K562 (cell line): ENCODE data around the gene IP6K1. TPM values are rescaled to one million over a fixed set of nuclear protein-coding genes. Genes with fewer than 3 reads are reported as not detected.

Experiments
- ATAC-seq: fragments of 200-7000 bp; cut with Tn5 transposase; 3 replicates; pipeline ENCODE4 v1.9.1; 2020; ENCODE audit warnings: moderate library complexity
- BruUV-seq: library from RNA; stranded (reverse); fragments of 400-500 nt; replicated peaks from 2 replicates; lab custom pipeline; 2021; lab: Mats Ljungman, UMichigan
- CTCF ChIA-PET: fragments of 300-600 bp; formaldehyde crosslinking; extraction: SDS; loops from one replicate; lab custom pipeline; 2021; ENCODE audit warnings: low intra/inter-chr PET ratio; lab: Yijun Ruan, JAX
- POLR2A ChIA-PET: fragments of 300-600, 350-650 bp; sonication (Branson Sonifier 250); formaldehyde crosslinking; extraction: SDS; loops from one replicate; lab custom pipeline; 2021; ENCODE audit warnings: antibody characterized with exemption, inconsistent platforms; lab: Yijun Ruan, JAX
- DNase-seq, 4 experiments: peaks; one replicate each; pipeline versions ENCODE4 v3.0.0 to v3.0.0-alpha.2; 2011 to 2018; ENCODE audit warnings: low spot score in 3 of 4, mixed read lengths in 3 of 4; ENCODE audit errors: extremely low read depth in 1 of 4
- FAIRE-seq: peaks from 2 replicates; lab custom pipeline; 2011; peaks lifted over from hg19 to GRCh38; lab: Jason Lieb, UNC
- H2AFZ ChIP-seq: 2 replicates; pipeline ENCODE4 v1.6.0; 2011; ENCODE audit warnings: low read depth, low read length, control low read depth, inconsistent platforms
- H3K27ac ChIP-seq: fragments of 200-600 bp; 3 replicates; pipeline ENCODE4 v1.8.0; 2011; ENCODE audit warnings: low read depth, mild to moderate bottlenecking, control low read depth, inconsistent platforms, low read length, moderate library complexity, mixed read lengths; ENCODE audit errors: extremely low read depth
- H3K27me3 ChIP-seq, 2 experiments: fragments of 300-600 bp in 1 of 2; 2 replicates in 1 of 2; 3 replicates in 1 of 2; pipeline versions ENCODE4 v1.6.0 to v1.8.0; 2011; ENCODE audit warnings: inconsistent platforms in 2 of 2, low read length in 2 of 2, mild to moderate bottlenecking in 1 of 2, mixed read lengths in 1 of 2, moderate library complexity in 1 of 2; ENCODE audit not compliant: control insufficient read depth in 2 of 2, insufficient read depth in 2 of 2
- H3K36me3 ChIP-seq: fragments of 300-600 bp; 3 replicates; pipeline ENCODE4 v1.8.0; 2011; ENCODE audit warnings: mild to moderate bottlenecking, low read length, inconsistent platforms; ENCODE audit not compliant: control insufficient read depth, insufficient read depth
- H3K4me1 ChIP-seq, 2 experiments: fragments of 200-600 bp in 1 of 2; replicated peaks in 1 of 2; 2 replicates in 1 of 2; 3 replicates in 1 of 2; pipeline versions ENCODE4 v1.5.1 to v1.8.0; 2011; ENCODE audit warnings: inconsistent platforms in 2 of 2, low read length in 2 of 2, mild to moderate bottlenecking in 1 of 2, mixed read lengths in 1 of 2, moderate library complexity in 1 of 2; ENCODE audit not compliant: control insufficient read depth in 2 of 2, insufficient read depth in 2 of 2
- H3K4me2 ChIP-seq: 2 replicates; pipeline ENCODE4 v1.6.1; 2011; ENCODE audit warnings: low read length, control low read depth, inconsistent platforms, mixed read lengths; ENCODE audit not compliant: insufficient read depth
- H3K4me3 ChIP-seq: fragments of 200-600 bp; sonication (generic), shearing (Covaris generic); 2 replicates; pipeline ENCODE4 v1.5.1; 2016; ENCODE audit warnings: control low read depth, inconsistent platforms
- H3K79me2 ChIP-seq: fragments of 200-600 bp; 3 replicates; pipeline ENCODE4 v1.8.0; 2011; ENCODE audit warnings: low read length, inconsistent platforms; ENCODE audit not compliant: control insufficient read depth, insufficient read depth
- H3K9ac ChIP-seq, 2 experiments: 2 replicates each; pipeline versions ENCODE4 v1.6.0 to v1.6.1; 2011; ENCODE audit warnings: low read depth in 2 of 2, low read length in 2 of 2, control low read depth in 1 of 2, inconsistent platforms in 1 of 2, mild to moderate bottlenecking in 1 of 2, mixed read lengths in 1 of 2; ENCODE audit not compliant: insufficient read depth in 1 of 2
- H3K9me1 ChIP-seq: one replicate; pipeline ENCODE4 v1.6.0; 2011; ENCODE audit warnings: inconsistent platforms, mild to moderate bottlenecking, low read length, moderate library complexity; ENCODE audit not compliant: control insufficient read depth, insufficient read depth
- H3K9me3 ChIP-seq: replicated peaks from 2 replicates; pipeline ENCODE4 v1.5.1; 2011; ENCODE audit warnings: low read depth, low read length, inconsistent platforms; ENCODE audit not compliant: control insufficient read depth, insufficient read depth
- H4K20me1 ChIP-seq: replicated peaks from 2 replicates; pipeline ENCODE4 v1.6.1; 2011; ENCODE audit warnings: low read length, inconsistent platforms, mixed read lengths; ENCODE audit not compliant: control insufficient read depth, insufficient read depth
- AFF4 ChIP-seq: sonication (generic); formaldehyde crosslinking; IDR thresholded peaks from 2 replicates; pipeline ENCODE4 v1.8.0; 2023; ENCODE audit warnings: mild to moderate bottlenecking, missing genetic modification reagents
- ARID2 ChIP-seq: fragments of 450-650 bp; IDR thresholded peaks from 2 replicates; pipeline ENCODE4 v1.6.1; 2017; ENCODE audit warnings: antibody characterized with exemption, mild to moderate bottlenecking
- HDAC2 ChIP-seq: fragments of 450-650 bp; IDR thresholded peaks from 2 replicates; pipeline ENCODE4 v1.6.1; 2016; ENCODE audit warnings: mild to moderate bottlenecking
- HDAC6 ChIP-seq: IDR thresholded peaks from 2 replicates; pipeline ENCODE4 v1.6.1; 2012; ENCODE audit warnings: low read depth, mild to moderate bottlenecking, control low read depth, inconsistent platforms, low read length, moderate library complexity
- KDM2B ChIP-seq: fragments of 250-450 bp; sonication (Bioruptor Pico); IDR thresholded peaks from 2 replicates; pipeline ENCODE4 v1.8.0; 2021; ENCODE audit warnings: mild to moderate bottlenecking, moderate library complexity
- PHB ChIP-seq: fragments of 250-450 bp; sonication (Bioruptor Pico); IDR thresholded peaks from 2 replicates; pipeline ENCODE4 v1.5.0; 2021
- RNF219 ChIP-seq: fragments of 250-450 bp; sonication (Bioruptor Pico); IDR thresholded peaks from 2 replicates; pipeline ENCODE4 v1.5.0; 2022; ENCODE audit warnings: mild to moderate bottlenecking
- SFPQ ChIP-seq: fragments of 200-400 bp; formaldehyde crosslinking; IDR thresholded peaks from 2 replicates; pipeline ENCODE4 v1.6.1; 2017; ENCODE audit warnings: mild to moderate bottlenecking, low read depth, low read length, moderate library complexity
- TAF1 ChIP-seq: IDR thresholded peaks from 2 replicates; pipeline ENCODE4 v1.6.1; 2011; ENCODE audit warnings: mild to moderate bottlenecking, low read length, moderate library complexity; ENCODE audit not compliant: insufficient read depth, control insufficient read depth, severe bottlenecking; ENCODE audit errors: extremely low read depth
- TCF7 ChIP-seq: sonication (generic); IDR thresholded peaks from 2 replicates; pipeline ENCODE4 v1.6.1; 2016; ENCODE audit warnings: antibody characterized with exemption, borderline replicate concordance
- ZBTB2 ChIP-seq: fragments of 450-650 bp; IDR thresholded peaks from 2 replicates; pipeline ENCODE4 v1.6.1; 2016; ENCODE audit warnings: antibody characterized with exemption
- ZNF124 ChIP-seq: sonication (generic); formaldehyde crosslinking; IDR thresholded peaks from 2 replicates; pipeline ENCODE4 v1.8.1; 2022; ENCODE audit warnings: missing genetic modification reagents
- whole genome bisulfite sequencing: fragments of 100-300 bp; shearing (Covaris generic); methylation state at CpG from one replicate; pipeline ENCODE4 v1.1.6; 2016; ENCODE audit warnings: low coverage, mixed read lengths; ENCODE audit not compliant: insufficient coverage; ENCODE audit errors: missing lambda C conversion rate; 5-methylcytosine and 5-hydroxymethylcytosine counted together
- in situ Hi-C: fragments of 300-500 bp; cut with MboI; formaldehyde crosslinking; loops from 4 replicates; pipeline ENCODE4 v1.15.0; 2018; ENCODE audit warnings: inconsistent platforms, mixed read lengths
- intact Hi-C: fragments of 100-400 bp; cut with micrococcal nuclease; formaldehyde crosslinking; loops from 2 replicates; pipeline ENCODE4 v1.14.2; 2022
- polyA plus RNA-seq, 8 experiments: library from polyadenylated mRNA; depleted of rRNA in 4 of 8; stranded (reverse) in 5 of 8; unstranded in 3 of 8; fragments of >200 nt; fragmentation: Nextera tagmentation in 2 of 8; fragmentation: Illumina TruSeq in 1 of 8; extraction: Ambion mirVana in 2 of 8; extraction: Trizol in 1 of 8; gene quantifications; 2 replicates each; pipeline versions ENCODE4 v1.2.1 to v1.2.3, GENCODE V29; 2011 to 2014; ENCODE audit warnings: inconsistent platforms in 1 of 8, missing spikeins in 1 of 8
- total RNA-seq, 7 experiments: library from RNA; depleted of rRNA in 6 of 7; stranded (reverse); fragments of >200 nt in 6 of 7; fragmentation: Illumina TruSeq in 2 of 7; extraction: Trizol in 2 of 7; gene quantifications; 2 replicates each; pipeline versions ENCODE4 v1.2.1 to v1.2.3, GENCODE V29; 2011 to 2021; ENCODE audit warnings: low replicate concordance in 1 of 7

Gene IP6K1
- total and polyA plus RNA-seq, 9 of the 15 experiments (the other 6 are each of a cell fraction or from before 2014, with no cell fraction given) = 0.46 to 29.2 (median 13.1) TPM

- H3K9ac ChIP-seq = no peak overlapping the region
- H3K27me3 ChIP-seq = no peaks in the 10 kb centered on the region
- H3K36me3 ChIP-seq = peaks cover 69% of the 10 kb centered on the region
- H2AFZ ChIP-seq = no peak overlapping the region
- CTCF ChIA-PET = no interaction called here
- WGBS = 90% methylated on average over 6 of the region's 6 CpGs
- H3K27ac ChIP-seq = no peak overlapping the region
- FAIRE-seq = no peak
- H4K20me1 ChIP-seq = no peaks in the 10 kb centered on the region
- no peak for ATAC-seq
- POLR2A ChIA-PET = interaction anchor here (0.5 to 1.4 kb wide), 4 partner anchors 10 to 211 kb away, joined by 3 to 6 read pairs (median 4); partner anchors contain the start of gene GMPPB
- BruUV-seq = no TSS peak
- no peaks in the 10 kb centered on the region; the same call in 1 of the 3 replicates for H3K79me2 ChIP-seq
- no peak overlapping the region for H3K4me2 ChIP-seq
- no peak for DNase-seq
- in situ Hi-C loops = no loop called here
- intact Hi-C loops = no loop called here
- no peak overlapping the region for H3K4me3 ChIP-seq
- H3K9me3 ChIP-seq = no peaks in the 10 kb centered on the region
- H3K4me1 ChIP-seq = no peaks in the 10 kb centered on the region; a peak in 1 of 5 replicates
- no peaks in the 10 kb centered on the region for H3K9me1 ChIP-seq
- TF ChIP-seq SFPQ (no peak), HDAC2 (no peak), TCF7 (no peak), AFF4 (CRISPR knock-in tag) (no peak), ARID2 (no peak), ZNF124 (CRISPR knock-in tag) (no peak), ZBTB2 (no peak), TAF1 (no peak), PHB (no peak), HDAC6 (no peak), KDM2B (CRISPR knock-in tag) (no peak), RNF219 (CRISPR knock-in tag) (no peak)
These were observed 51.6 kb downstream of the IP6K1 start for GRCh38 chr3:49734752-49735151.
